ENCODE results near the gene MAB21L4. TPM values are rescaled to one million over a fixed set of nuclear protein-coding genes. Genes with fewer than 3 reads are reported as not detected.
A peak's percentile ranks its signal among the peaks of the same experiment; 100 is the strongest.

The MAB21L4 gene
- total RNA-seq, result under 1 TPM in 4 of 8 experiments, not detected in 4; 0.08 to 0.38 (median 0.21) TPM

GRCh38 chr2:240895656-240896388 lies at the start of gene MAB21L4:
Gene MAB21L4, minus strand, starts transcription at chr2:240896156. Its CDS starts 159 bp downstream, at chr2:240895997.
- in situ Hi-C loops (cut with MboI; ENCODE audit: low pct_unique_long_range_greater_than_20kb in 2 of 9, low sequenced_read_pairs in 9 of 9, unreplicated experiment in 9 of 9), result no loop called here
- Histone ChIP-seq H3K27ac (no peak within 1 kb of the TSS), H3K4me1 (replicated peaks in 1 of 2) (no peaks in the 10 kb centered on the region), H3K4me3 (no peak within 1 kb of the TSS)
- 0 to 100% (median 70%) methylated on average over 1 to 2 of the region's 24 CpGs; no CpG with 5 or more reads in 7 of the 10 experiments for WGBS, 10 experiments
- ATAC-seq (replicated peaks in 6 of 8), result no peak

GRCh38 chr2:240936106-240936505 lies 40.1 kb upstream of the MAB21L4 start:
- Histone ChIP-seq H3K27ac (no peak overlapping the region), H3K4me1 (replicated peaks in 1 of 2) (no peaks in the 10 kb centered on the region), H3K4me3 (no peak overlapping the region)
- WGBS, 10 experiments, result 50 to 100% (median 71%) methylated on average over 1 to 9 of the region's 9 CpGs; no CpG with 5 or more reads in 1 of the 10 experiments
- ATAC-seq (replicated peaks in 6 of 8), result no peak
- in situ Hi-C loops (cut with MboI; ENCODE audit: low pct_unique_long_range_greater_than_20kb in 2 of 9, low sequenced_read_pairs in 9 of 9, unreplicated experiment in 9 of 9), result no loop called here

GRCh38 chr2:240935103-240935876 lies 39.3 kb upstream of the MAB21L4 start:
- no peak overlapping the region for H3K4me3 ChIP-seq
- 63 to 94% (median 79%) methylated on average over 2 to 14 of the region's 25 CpGs; no CpG with 5 or more reads in 4 of the 10 experiments for WGBS, 10 experiments
- no peak for ATAC-seq (replicated peaks in 6 of 8)
- in situ Hi-C loops (cut with MboI; ENCODE audit: low pct_unique_long_range_greater_than_20kb in 2 of 9, low sequenced_read_pairs in 9 of 9, unreplicated experiment in 9 of 9), result no loop called here
- H3K27ac ChIP-seq, result no peak overlapping the region
- H3K4me1 ChIP-seq (replicated peaks in 1 of 2), result peaks cover 0 to 3% of the 10 kb centered on the region in 2 donors

GRCh38 chr2:240934701-240935102 lies 38.7 kb upstream of the MAB21L4 start:
- Histone ChIP-seq H3K4me1 (replicated peaks in 1 of 2) (peaks cover 0 to 3% of the 10 kb centered on the region in 2 donors), H3K4me3 (no peak overlapping the region), H3K27ac (no peak overlapping the region)
- in situ Hi-C loops (cut with MboI; ENCODE audit: low pct_unique_long_range_greater_than_20kb in 2 of 9, low sequenced_read_pairs in 9 of 9, unreplicated experiment in 9 of 9), result no loop called here
- ATAC-seq (replicated peaks in 6 of 8), result peak in 1 of 8 experiments; percentile 3
- WGBS, 10 experiments, result 83 to 96% (median 85%) methylated on average over 1 to 5 of the region's 12 CpGs; no CpG with 5 or more reads in 7 of the 10 experiments

- 70 to 83% methylated on average over 1 to 3 of the region's 23 CpGs; no CpG with 5 or more reads in 8 of the 10 experiments for WGBS, 10 experiments
- ATAC-seq (replicated peaks in 6 of 8), result peak in 2 of 8 experiments; percentile 13 to 15
- no peak overlapping the region for H3K4me3 ChIP-seq
- in situ Hi-C loops (cut with MboI; ENCODE audit: low pct_unique_long_range_greater_than_20kb in 2 of 9, low sequenced_read_pairs in 9 of 9, unreplicated experiment in 9 of 9), result no loop called here
- H3K27ac ChIP-seq, result no peak overlapping the region
- H3K4me1 ChIP-seq (replicated peaks in 1 of 2), result peaks cover 0 to 3% of the 10 kb centered on the region in 2 donors
Observed at GRCh38 chr2:240933966-240934700, 38.2 kb upstream of the MAB21L4 start.

GRCh38 chr2:240933048-240933965 lies 37.4 kb upstream of the MAB21L4 start:
- ATAC-seq (replicated peaks in 6 of 8), result peak in 3 of 8 experiments; percentile 10 to 22 (median 21)
- WGBS, 10 experiments, result 76 to 80% (median 80%) methylated on average over 1 to 7 of the region's 30 CpGs; no CpG with 5 or more reads in 7 of the 10 experiments
- in situ Hi-C loops (cut with MboI; ENCODE audit: low pct_unique_long_range_greater_than_20kb in 2 of 9, low sequenced_read_pairs in 9 of 9, unreplicated experiment in 9 of 9), result no loop called here
- Histone ChIP-seq H3K27ac (no peak overlapping the region), H3K4me1 (replicated peaks in 1 of 2) (peaks cover 0 to 3% of the 10 kb centered on the region in 2 donors), H3K4me3 (no peak overlapping the region)

GRCh38 chr2:240932724-240933047 lies 36.7 kb upstream of the MAB21L4 start:
- no peak overlapping the region for H3K27ac ChIP-seq
- WGBS, 10 experiments, result 100% methylated on average over 1 of the region's 11 CpGs; no CpG with 5 or more reads in 9 of the 10 experiments
- in situ Hi-C loops (cut with MboI; ENCODE audit: low pct_unique_long_range_greater_than_20kb in 2 of 9, low sequenced_read_pairs in 9 of 9, unreplicated experiment in 9 of 9), result no loop called here

GRCh38 chr2:240932001-240932723 lies 36.2 kb upstream of the MAB21L4 start:
- WGBS, 10 experiments, result 60 to 83% methylated on average over 1 of the region's 21 CpGs; no CpG with 5 or more reads in 8 of the 10 experiments
- Histone ChIP-seq H3K4me1 (replicated peaks in 1 of 2) (peaks cover 0 to 3% of the 10 kb centered on the region in 2 donors), H3K4me3 (no peak overlapping the region), H3K27ac (no peak overlapping the region)
- in situ Hi-C loops (cut with MboI; ENCODE audit: low pct_unique_long_range_greater_than_20kb in 2 of 9, low sequenced_read_pairs in 9 of 9, unreplicated experiment in 9 of 9), result no loop called here
- ATAC-seq (replicated peaks in 6 of 8), result no peak

More at GRCh38 chr2:240932724-240933047, 36.7 kb upstream of the MAB21L4 start:
- peaks cover 0 to 3% of the 10 kb centered on the region in 2 donors for H3K4me1 ChIP-seq (replicated peaks in 1 of 2)
- H3K4me3 ChIP-seq, result no peak overlapping the region
- no peak for ATAC-seq (replicated peaks in 6 of 8)

GRCh38 chr2:240931319-240931949 lies 35.5 kb upstream of the MAB21L4 start:
- in situ Hi-C loops (cut with MboI; ENCODE audit: low pct_unique_long_range_greater_than_20kb in 2 of 9, low sequenced_read_pairs in 9 of 9, unreplicated experiment in 9 of 9), result no loop called here
- no peak overlapping the region for H3K27ac ChIP-seq
- H3K4me1 ChIP-seq (replicated peaks in 1 of 2), result peaks cover 0 to 3% of the 10 kb centered on the region in 2 donors
- H3K4me3 ChIP-seq, result no peak overlapping the region
- no peak for ATAC-seq (replicated peaks in 6 of 8)
- 0 to 73% (median 60%) methylated on average over 1 to 5 of the region's 11 CpGs; no CpG with 5 or more reads in 4 of the 10 experiments for WGBS, 10 experiments

GRCh38 chr2:240930631-240931318 lies 34.8 kb upstream of the MAB21L4 start:
- H3K4me1 ChIP-seq (replicated peaks in 1 of 2), result peaks cover 0 to 3% of the 10 kb centered on the region in 2 donors
- WGBS, 10 experiments, result 60 to 80% methylated on average over 2 to 3 of the region's 26 CpGs; no CpG with 5 or more reads in 8 of the 10 experiments
- in situ Hi-C loops (cut with MboI; ENCODE audit: low pct_unique_long_range_greater_than_20kb in 2 of 9, low sequenced_read_pairs in 9 of 9, unreplicated experiment in 9 of 9), result no loop called here
- ATAC-seq (replicated peaks in 6 of 8), result peak in 2 of 8 experiments; percentile 9 to 17
- H3K4me3 ChIP-seq, result no peak overlapping the region
- H3K27ac ChIP-seq, result no peak overlapping the region

All from motor neuron (in vitro differentiated cells).